ENCODE results near the gene SLC38A2.

- TF ChIP-seq CTCF (IDR thresholded peaks at IDR 0.05): no peak
- TF ChIP-seq EZH2 (IDR thresholded peaks at IDR 0.05; ENCODE audit: borderline replicate concordance, insufficient read depth, low read depth, low read length, poor library complexity, severe bottlenecking): no peak
These were observed 29.1 kb upstream of the SLC38A2 start for GRCh38 chr12:46401662-46402061.
